GM10248 (cell line): Measurements from ENCODE around the gene PLCD4.

Source experiments
- CTCF ChIA-PET: fragments of 300-600 bp; sonication (Branson Sonifier 250); formaldehyde crosslinking; extraction: SDS; loops from one replicate; lab custom pipeline; 2021; ENCODE audit warnings: antibody characterized with exemption; lab: Yijun Ruan, JAX
- POLR2A ChIA-PET: fragments of 350-650 bp; sonication (Branson Sonifier 250); formaldehyde crosslinking; extraction: SDS; loops from one replicate; lab custom pipeline; 2020; ENCODE audit warnings: antibody characterized with exemption; lab: Yijun Ruan, JAX
- DNase-seq: peaks from one replicate; pipeline ENCODE4 v3.0.0; 2012; ENCODE audit errors: extremely low spot score
- TF ChIP-seq, protein P1 (sequence below): IDR thresholded peaks from 2 replicates; pipeline ENCODE4 v1.5.1; 2012; ENCODE audit warnings: mild to moderate bottlenecking, low read depth; ENCODE audit errors: extremely low read depth, missing control alignments, control extremely low read depth

Gene PLCD4

DNA sequence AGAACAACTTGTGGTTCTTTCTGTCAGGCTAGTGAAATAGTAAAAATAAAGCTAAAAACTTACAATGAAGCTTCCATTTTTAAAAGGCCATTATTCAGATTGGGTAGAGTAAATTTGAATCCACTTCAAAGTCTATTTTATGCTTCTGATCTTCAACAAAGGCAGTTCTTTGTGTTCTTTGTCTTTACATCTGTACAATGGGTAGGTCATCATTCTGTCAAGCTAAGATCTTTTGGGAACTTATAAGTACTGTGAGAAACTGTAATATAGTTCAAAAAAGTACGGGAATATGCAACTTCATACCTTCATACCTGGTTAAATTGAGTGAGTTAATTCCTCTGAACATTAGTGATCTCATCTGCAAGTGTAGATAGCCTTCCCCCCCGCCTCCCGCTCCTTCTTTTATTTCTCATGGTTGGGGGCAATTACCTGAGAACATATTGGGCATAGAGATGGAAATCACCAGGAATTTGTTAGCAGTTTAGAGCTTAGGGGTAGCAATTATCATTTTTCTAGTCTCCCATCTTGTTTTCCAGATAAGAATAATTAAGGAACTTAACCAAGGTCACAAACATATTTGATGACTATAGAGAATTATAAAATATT lies 29.3 kb upstream of the PLCD4 start:
- ChIA-PET POLR2A (no interaction called here), CTCF (interaction anchor here (0.9 to 1.9 kb wide), 9 partner anchors 9 to 306 kb away, joined by 3 to 9 read pairs (median 3); partner anchors contain the start of genes BCS1L and ZNF142)
- TF ChIP-seq, protein P1, sequence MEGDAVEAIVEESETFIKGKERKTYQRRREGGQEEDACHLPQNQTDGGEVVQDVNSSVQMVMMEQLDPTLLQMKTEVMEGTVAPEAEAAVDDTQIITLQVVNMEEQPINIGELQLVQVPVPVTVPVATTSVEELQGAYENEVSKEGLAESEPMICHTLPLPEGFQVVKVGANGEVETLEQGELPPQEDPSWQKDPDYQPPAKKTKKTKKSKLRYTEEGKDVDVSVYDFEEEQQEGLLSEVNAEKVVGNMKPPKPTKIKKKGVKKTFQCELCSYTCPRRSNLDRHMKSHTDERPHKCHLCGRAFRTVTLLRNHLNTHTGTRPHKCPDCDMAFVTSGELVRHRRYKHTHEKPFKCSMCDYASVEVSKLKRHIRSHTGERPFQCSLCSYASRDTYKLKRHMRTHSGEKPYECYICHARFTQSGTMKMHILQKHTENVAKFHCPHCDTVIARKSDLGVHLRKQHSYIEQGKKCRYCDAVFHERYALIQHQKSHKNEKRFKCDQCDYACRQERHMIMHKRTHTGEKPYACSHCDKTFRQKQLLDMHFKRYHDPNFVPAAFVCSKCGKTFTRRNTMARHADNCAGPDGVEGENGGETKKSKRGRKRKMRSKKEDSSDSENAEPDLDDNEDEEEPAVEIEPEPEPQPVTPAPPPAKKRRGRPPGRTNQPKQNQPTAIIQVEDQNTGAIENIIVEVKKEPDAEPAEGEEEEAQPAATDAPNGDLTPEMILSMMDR, result no peak
- no peak for DNase-seq

DNA sequence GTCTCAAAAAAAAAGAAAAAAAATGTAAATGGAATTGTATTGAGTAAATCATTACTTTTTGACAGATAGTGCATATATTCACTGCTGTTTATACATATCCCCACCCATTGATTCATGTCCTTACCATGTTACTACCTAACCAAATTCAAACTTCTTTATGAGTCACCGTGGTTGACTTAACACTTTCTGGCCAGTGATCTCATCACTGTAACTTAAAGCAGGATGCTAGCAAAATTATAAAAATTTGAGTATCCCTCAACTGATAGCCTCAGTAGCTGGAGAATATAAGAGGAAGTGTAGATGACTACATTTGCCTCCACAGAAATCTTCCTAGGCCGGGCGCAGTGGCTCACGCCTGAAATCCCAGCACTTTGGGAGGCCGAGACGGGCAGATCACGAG lies 25.6 kb upstream of the PLCD4 start:
- ChIA-PET POLR2A (interaction anchor here (0.7 to 1.0 kb wide), 2 partner anchors 16 to 1016 kb away, joined by 3 read pairs; partner anchors contain the start of gene STK11IP), CTCF (no interaction called here)
- DNase-seq, result peak; percentile 24
- TF ChIP-seq, protein P1, result no peak

DNA sequence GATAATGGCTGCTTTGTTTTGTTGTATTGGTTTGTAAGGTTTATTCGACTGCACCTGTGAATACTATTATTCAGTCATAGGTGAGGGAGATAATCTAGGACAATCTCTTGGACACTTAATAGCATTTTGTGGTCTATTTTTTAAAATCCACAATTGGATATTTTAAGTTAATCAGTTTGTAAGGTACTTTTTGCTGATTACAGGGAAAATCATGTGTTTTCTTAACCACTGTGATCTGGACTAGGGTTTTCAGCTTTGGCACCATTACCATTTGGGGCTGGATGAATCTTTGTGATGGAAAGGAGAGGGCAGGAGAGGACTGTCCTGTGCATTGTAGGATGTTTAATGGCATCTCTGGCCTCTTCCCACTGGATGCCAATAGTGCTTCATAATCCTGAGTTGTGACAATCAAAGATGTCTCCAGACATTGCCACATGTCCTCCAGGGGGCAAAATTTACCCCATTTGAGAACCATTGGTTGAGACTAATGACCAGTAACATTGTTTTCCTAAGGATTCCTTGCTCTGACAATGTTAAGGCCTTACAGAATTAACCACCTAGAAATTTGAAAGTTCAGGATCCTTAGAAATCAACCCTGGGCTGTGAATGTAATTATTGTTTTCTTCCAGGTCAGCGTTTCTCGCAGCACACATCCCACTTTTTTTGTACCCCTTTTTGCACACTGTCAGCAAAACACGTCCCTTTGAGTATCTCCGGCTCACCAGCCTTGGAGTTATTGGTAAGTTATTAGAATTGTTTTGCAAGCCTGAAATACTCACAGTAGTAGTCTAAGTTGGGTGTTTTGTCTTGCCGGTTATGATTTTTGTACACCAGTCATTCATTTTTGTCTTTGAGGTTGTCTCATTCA lies 23.5 kb upstream of the PLCD4 start:
- ChIA-PET CTCF (interaction anchor here (1.5 kb wide), 1 partner anchor 64 kb away, joined by 3 read pairs; no protein-coding TSS in a partner anchor), POLR2A (no interaction called here)
- no peak for DNase-seq
- TF ChIP-seq, protein P1, result no peak

DNA sequence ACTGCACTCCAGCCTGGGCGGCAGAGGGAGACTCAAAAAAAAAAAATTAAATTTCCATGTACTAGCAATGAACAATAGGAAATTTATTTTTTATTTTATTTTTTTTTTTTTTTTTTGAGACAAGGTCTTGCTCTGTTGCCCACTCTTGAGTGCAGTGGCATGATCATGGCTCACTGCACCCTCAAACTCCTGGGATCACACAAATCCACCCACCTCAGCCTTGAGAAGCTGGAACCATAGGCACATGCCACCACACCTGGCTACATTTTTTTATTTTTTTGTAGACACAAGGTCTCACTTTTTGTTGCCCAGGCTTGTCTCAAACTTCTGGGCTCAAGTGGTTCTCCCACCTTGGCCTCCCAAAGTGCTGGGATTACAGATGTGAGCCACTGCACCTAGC lies 22.2 kb upstream of the PLCD4 start:
- TF ChIP-seq, protein P1, result no peak
- DNase-seq, result no peak
- ChIA-PET CTCF (no interaction called here), POLR2A (interaction anchor here (0.5 kb wide), 1 partner anchor 693 kb away, joined by 3 read pairs; no protein-coding TSS in a partner anchor)

GRCh38 chr2:218605432-218605831 lies 2.3 kb upstream of the PLCD4 start:
- ChIA-PET POLR2A (no interaction called here), CTCF (no interaction called here)
- DNase-seq, result no peak
- TF ChIP-seq, protein P1, result no peak

DNA sequence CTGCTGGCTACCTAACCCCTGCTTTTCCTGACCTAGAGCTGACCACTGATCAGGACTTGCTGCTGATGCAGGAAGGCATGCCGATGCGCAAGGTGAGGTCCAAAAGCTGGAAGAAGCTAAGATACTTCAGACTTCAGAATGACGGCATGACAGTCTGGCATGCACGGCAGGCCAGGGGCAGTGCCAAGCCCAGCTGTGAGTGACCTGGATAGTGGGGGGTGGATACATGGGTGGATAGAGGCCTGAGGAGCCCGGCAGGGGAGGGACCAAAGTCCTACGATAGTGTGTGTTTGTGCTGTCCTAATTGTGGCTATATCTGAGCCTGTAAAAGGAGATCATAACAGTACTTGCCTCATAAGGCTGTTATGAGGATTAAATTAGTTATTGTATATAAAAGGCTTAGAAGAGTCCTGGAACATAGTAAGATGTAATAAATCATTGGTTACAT lies 8.2 kb downstream of the PLCD4 start:
- TF ChIP-seq, protein P1, result no peak
- CTCF ChIA-PET, result interaction anchor here (0.8 to 1.3 kb wide), 3 partner anchors 9 to 16 kb away, joined by 3 read pairs; no protein-coding TSS in a partner anchor
- no peak for DNase-seq
- POLR2A ChIA-PET, result no interaction called here
